Measurements from ENCODE around the gene NUP35. TPM values are rescaled to one million over a fixed set of nuclear protein-coding genes. Genes with fewer than 3 reads are reported as not detected.

The NUP35 gene
- total and polyA plus RNA-seq, 2 of the 8 experiments (the other 6 are each of a cell fraction or from before 2014, with no cell fraction given), result 30.7 to 48.7 TPM

DNA sequence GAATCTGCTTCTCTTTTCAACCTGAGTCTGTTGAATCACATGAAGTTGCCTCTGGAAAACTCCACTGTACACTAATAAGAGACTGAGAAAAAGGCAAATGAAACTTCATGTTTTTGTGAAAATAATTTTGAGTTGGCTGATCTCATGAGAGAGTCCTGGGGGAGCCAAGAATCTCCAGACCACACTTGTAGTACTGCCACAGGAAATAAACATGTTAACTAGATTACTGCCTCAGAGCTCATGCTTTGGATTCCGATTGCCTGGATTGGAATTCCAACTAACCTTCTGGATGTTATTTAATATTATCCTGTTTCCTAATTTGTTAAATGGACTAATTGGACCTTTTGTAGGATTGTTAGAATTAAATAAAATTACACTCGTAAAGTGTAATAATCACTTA, 25.2 kb downstream of the NUP35 start:
- Histone ChIP-seq H2BK120ac (replicated peaks; ENCODE audit: low read depth, low read length) (no peak overlapping the region), H3K79me1 (ENCODE audit: low read depth, low read length) (no peaks in the 10 kb centered on the region; the same call in 1 of the 2 replicates), H3K4me2 (ENCODE audit: insufficient read depth in 1 of 2, low read depth in 2 of 2, low read length in 2 of 2) (no peak overlapping the region), H2AK5ac (ENCODE audit: low read depth, low read length) (no peak overlapping the region), H3K9ac (replicated peaks in 1 of 4; ENCODE audit: extremely low read depth in 1 of 4, low read depth in 3 of 4, low read length in 3 of 4) (no peak overlapping the region), H2BK5ac (ENCODE audit: low read depth, low read length) (no peak overlapping the region), H3K23ac (ENCODE audit: insufficient read length) (no peak overlapping the region), H2AFZ (ENCODE audit: low read length) (no peak overlapping the region), H3K56ac (replicated peaks; ENCODE audit: insufficient read length, low read depth, low read length) (no peak overlapping the region), H2BK15ac (ENCODE audit: low read length) (no peak overlapping the region), H3K4me3 (ENCODE audit: extremely low read depth in 1 of 4, insufficient read depth in 2 of 4, low read depth in 3 of 4, low read length in 4 of 4) (no peak overlapping the region), H3K9me3 (ENCODE audit: insufficient read depth in 2 of 2, low read depth in 1 of 2, low read length in 1 of 2) (peaks cover 5 to 7% of the 10 kb centered on the region in 2 experiments; a peak in 1 of 4 replicates), H3K27ac (ENCODE audit: low read depth, low read length) (no peak overlapping the region), H3K18ac (ENCODE audit: extremely low read depth, low read length) (no peak overlapping the region), H4K20me1 (replicated peaks in 1 of 2; ENCODE audit: control insufficient read depth in 1 of 2, insufficient read depth in 2 of 2, low read length in 2 of 2) (no peaks in the 10 kb centered on the region), H4K5ac (ENCODE audit: insufficient read length, low read depth, low read length) (no peak overlapping the region), H3K4ac (replicated peaks; ENCODE audit: insufficient read length, low read depth, low read length) (no peak overlapping the region), H3K4me1 (replicated peaks in 1 of 4; ENCODE audit: control insufficient read depth in 3 of 4, insufficient read depth in 4 of 4, low read length in 3 of 4) (no peaks in the 10 kb centered on the region; a peak in 1 of 7 replicates), H3K14ac (ENCODE audit: insufficient read length) (no peak overlapping the region), H2BK12ac (ENCODE audit: low read depth, low read length) (no peak overlapping the region), H3K27me3 (replicated peaks in 1 of 4; ENCODE audit: control insufficient read depth in 3 of 4, extremely low read depth in 1 of 4, insufficient read depth in 3 of 4, low read length in 3 of 4) (no peaks in the 10 kb centered on the region), H3K79me2 (ENCODE audit: control insufficient read depth in 1 of 2, insufficient read depth in 2 of 2, low read length in 2 of 2) (peaks cover 0 to 67% of the 10 kb centered on the region in 2 experiments; a peak in 2 of 4 replicates), H4K8ac (ENCODE audit: extremely low read depth, insufficient read depth, low read length) (no peak overlapping the region), H2BK20ac (ENCODE audit: low read length) (no peak overlapping the region), H3K36me3 (ENCODE audit: control insufficient read depth in 2 of 4, insufficient read depth in 4 of 4, low read length in 3 of 4) (peaks cover 0 to 52% (median 17%) of the 10 kb centered on the region in 4 experiments; a peak in 6 of 8 replicates), H3K23me2 (ENCODE audit: low read depth, low read length) (no peaks in the 10 kb centered on the region), H4K91ac (replicated peaks; ENCODE audit: insufficient read length, low read length) (no peak overlapping the region)
- ChIA-PET CTCF (ENCODE audit: partially characterized antibody) (no interaction called here), POLR2A (ENCODE audit: partially characterized antibody) (interaction anchor here (1.4 to 1.8 kb wide), 4 partner anchors 15 to 154 kb away, joined by 3 to 6 read pairs (median 6); no protein-coding TSS in a partner anchor)
- TF ChIP-seq TEAD4 (IDR thresholded peaks at IDR 0.05; ENCODE audit: low read depth, low read length), result no peak
- no peak for TF ChIP-seq JUN (IDR thresholded peaks at IDR 0.05; ENCODE audit: low read depth, low read length)
- TF ChIP-seq SRF (IDR thresholded peaks at IDR 0.05; ENCODE audit: low read depth, low read length), result no peak
- no peak for TF ChIP-seq POU5F1 (IDR thresholded peaks at IDR 0.05; ENCODE audit: low read depth, low read length)
- no peak for TF ChIP-seq YY1 (IDR thresholded peaks at IDR 0.05; ENCODE audit: low read depth, low read length)
- TF ChIP-seq SIN3A (conservative IDR thresholded peaks at IDR 0.05 in 1 of 2, IDR thresholded peaks at IDR 0.05 in 1 of 2; ENCODE audit: low read depth in 1 of 2, low read length in 2 of 2), result no peak
- TF ChIP-seq CBX5 (IDR thresholded peaks at IDR 0.05; ENCODE audit: low read depth, low read length), result no peak
- TF ChIP-seq EGR1 (IDR thresholded peaks at IDR 0.05; ENCODE audit: borderline replicate concordance, low read depth, low read length), result no peak
- no peak for TF ChIP-seq ZNF274 (IDR thresholded peaks at IDR 0.05; ENCODE audit: borderline replicate concordance, extremely low read depth, low read length)
- DNase-seq (ENCODE audit: low read depth in 1 of 2, low spot score in 2 of 2), result no peak
- no peak for FAIRE-seq
- WGBS, 2 experiments (ENCODE audit: extremely low coverage in 1 of 2, insufficient coverage in 1 of 2, insufficient read length in 1 of 2, insufficient replicate concordance in 2 of 2, low coverage in 1 of 2, low lambda C conversion rate in 2 of 2, missing lambda C conversion rate in 1 of 2), result 94% methylated on average over 2 of the region's 2 CpGs; no CpG with 5 or more reads in 1 of the 2 experiments

Data from H1 (cell line).